PC-9 (cell line): ENCODE measurements around the gene PTGES2.

Source experiments
- CTCF ChIP-seq: fragments of 200-600 bp; sonication (generic); conservative IDR thresholded peaks from 2 replicates; pipeline ENCODE4 v1.6.1; 2017; ENCODE audit warnings: mixed run types, antibody characterized with exemption, mild to moderate bottlenecking, moderate library complexity
- EZH2 ChIP-seq: fragments of 200-600 bp; sonication (generic); IDR thresholded peaks from 2 replicates; pipeline ENCODE4 v1.8.0; 2017; ENCODE audit warnings: antibody characterized with exemption, low read depth

- TF ChIP-seq CTCF (no peak), EZH2 (no peak)
These were observed 45.4 kb downstream of the PTGES2 start for GRCh38 chr9:128082151-128082550.
